DLD1 (cell line): ENCODE measurements around the gene OTOF.

Source experiments
- in situ Hi-C: cut with HindIII; loops from 2 replicates; pipeline ENCODE4 v1.10.0; 2017; ENCODE audit warnings: low sequenced_read_pairs

The OTOF gene

DNA sequence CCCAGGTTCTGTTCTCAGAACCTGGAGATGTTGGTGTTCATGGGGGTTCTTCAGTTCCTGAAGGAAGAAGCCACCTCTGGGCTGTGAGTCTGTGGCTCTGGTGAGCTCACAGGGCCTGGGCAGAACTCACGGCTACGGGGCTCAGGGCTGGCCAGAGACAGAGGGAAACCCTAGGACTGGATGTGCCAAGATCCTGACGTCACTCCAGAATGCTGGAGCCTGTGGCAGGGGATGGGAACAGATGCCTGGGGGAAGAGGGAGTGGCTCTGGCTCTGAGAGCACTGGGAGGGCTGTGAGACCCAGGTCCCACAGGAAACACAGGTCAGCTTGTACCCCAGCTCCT is at the start of gene OTOF:
Gene OTOF, minus strand, starts transcription at position 214 of the 343 bp plus-strand sequence.
- in situ Hi-C loops, result no loop called here

DNA sequence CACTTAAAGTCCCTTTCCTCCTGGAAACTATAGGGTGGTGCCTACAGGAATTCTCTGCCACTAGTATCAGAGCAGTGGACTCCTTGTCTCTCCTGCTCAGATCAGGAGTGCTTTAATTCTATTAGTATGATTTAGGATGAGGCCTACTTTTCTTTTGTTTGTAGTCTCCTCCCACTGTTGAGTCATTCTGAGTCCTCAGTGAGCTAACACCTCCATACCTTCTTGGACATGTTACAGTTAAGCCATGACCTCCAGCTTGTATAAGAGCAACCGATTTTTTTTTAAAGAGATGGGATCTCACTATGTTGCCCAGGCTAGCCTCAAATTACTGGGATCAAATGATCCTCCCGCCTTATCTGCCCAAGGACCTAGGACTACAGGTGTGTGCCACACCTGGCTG is 48.7 kb upstream of the OTOF start:
- in situ Hi-C loops, result no loop called here

DNA sequence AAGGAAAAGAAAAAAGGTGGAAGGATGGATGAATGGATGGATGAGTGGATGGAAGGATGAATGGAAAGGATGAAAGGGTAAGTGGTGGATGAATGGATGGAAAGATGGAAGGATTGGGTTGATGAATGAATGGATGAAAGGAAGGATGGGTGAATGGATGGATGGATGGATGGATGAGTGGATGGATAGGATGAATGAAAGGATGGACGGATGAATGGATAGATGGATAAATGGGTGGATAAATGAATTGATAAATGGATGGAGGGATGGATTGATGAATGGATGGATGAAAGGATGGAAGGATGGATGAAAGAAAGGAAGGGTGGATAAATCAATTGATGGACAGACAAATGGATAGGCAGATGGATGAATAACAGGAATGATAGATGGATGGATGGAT is 48.2 kb upstream of the OTOF start:
- in situ Hi-C loops, result no loop called here

DNA sequence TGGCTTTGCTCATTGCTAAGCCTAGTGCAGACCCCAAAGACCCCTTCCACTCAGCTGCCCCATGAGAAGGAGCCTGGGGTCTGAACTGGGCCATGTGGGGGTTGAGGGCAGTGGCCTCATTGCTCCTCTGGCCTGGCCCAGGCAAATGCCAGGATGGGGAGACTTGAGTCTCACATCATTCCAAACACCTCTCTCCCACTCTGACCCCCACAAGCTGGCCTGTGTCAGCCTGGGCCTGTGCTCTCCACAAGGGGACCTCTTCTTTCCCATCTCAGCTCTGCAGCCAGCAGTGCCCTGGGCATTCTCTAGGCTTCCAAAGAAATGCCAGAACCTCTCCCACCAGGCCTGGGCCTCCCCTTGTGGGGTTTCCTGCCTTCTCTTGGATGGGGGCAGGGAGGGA is 45.8 kb upstream of the OTOF start:
- in situ Hi-C loops, result no loop called here

DNA sequence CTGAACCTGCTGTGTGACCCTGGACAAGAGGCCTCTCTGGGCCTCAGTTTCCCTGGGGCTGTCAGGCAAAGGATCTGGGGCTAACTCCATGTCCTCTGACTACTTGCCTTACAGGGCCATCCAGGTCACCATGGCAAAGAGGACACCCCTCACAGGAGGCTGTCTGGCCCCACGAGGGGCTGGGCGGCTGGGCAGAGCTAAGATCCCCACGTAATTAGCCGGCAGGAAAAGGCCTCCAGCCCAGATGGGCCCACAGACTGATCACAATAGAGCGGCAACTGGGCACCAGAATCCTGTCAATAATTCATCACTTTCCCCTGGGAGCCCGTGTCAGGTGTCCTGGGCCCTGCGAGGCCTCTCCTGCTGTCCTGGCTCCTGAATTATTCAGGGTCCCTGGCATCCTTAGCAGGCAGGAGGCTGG is 44.8 kb upstream of the OTOF start:
- in situ Hi-C loops, result no loop called here

DNA sequence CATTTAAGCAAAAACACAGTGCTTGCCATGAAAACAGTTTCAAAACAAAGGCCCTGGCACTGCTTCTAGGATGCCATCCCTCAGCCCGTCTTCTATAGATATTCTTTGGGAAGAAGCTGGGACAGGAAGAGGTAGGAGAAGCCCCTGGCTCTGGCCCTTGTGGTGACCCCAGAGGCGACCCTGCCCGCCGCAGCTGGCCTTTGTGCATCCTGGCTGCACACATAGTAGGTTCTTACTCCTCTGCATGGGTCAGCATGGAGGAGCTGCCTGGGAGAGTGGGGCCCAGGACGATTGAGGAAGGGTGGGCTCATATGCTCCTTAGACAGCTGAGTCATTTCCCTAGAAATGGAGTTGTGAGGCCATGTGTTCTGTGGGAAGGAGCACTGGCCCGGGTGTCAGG is 44.4 kb upstream of the OTOF start:
- in situ Hi-C loops, result no loop called here

DNA sequence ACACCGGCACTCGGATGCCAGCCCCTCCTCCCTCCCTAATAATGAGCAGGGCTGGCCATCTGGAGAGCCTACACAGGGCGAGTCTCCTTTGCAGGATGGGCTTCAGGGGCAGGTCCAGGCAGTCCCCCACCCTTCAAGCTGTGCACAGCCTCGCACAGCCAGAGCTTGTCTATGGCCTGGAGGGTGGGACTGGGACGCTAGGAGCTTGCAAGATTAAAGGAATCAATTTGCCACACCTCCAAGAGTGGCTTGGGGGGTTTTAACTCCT is 43.9 kb upstream of the OTOF start:
- in situ Hi-C loops, result no loop called here

DNA sequence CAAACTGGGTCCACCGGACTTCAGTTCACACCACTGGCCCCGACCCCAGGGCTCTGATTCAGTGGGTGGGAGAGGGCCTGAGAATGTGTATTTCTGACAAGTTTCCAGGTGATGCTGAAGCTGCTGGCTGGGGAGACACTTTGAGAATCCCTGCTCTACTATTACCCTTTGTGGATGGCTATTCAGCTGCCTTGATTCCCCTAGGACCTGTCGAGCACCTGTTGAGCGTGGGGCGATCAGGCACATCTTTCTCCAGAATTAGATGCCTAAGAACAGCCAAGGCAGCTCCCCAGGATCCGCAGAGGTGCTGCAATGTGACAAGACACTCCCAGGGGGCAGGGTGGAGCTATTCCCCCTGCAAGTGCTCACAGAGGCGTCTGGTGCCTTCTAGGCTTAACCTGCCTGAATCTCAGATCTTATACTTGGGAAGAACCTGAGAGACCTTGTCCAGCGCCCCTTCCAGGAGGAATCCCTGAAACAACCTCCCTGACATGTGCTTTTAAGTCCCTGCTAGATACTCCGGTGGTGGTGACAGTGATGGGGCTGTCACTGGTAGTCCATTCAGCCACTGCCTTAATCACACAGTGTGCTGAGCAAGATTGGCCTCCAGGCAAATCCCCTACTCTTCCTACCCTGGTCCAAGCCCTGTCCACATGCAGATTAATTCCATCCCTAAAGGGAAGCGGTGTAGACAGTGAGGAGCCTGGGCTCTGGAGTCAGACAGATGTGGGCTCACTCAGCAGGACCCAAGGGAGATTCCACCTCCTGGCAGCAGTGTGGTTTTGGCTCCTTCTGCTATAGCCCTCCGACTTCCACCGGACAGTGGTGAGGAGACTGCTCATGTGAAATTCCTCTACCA is 43.4 kb upstream of the OTOF start:
- in situ Hi-C loops, result no loop called here

DNA sequence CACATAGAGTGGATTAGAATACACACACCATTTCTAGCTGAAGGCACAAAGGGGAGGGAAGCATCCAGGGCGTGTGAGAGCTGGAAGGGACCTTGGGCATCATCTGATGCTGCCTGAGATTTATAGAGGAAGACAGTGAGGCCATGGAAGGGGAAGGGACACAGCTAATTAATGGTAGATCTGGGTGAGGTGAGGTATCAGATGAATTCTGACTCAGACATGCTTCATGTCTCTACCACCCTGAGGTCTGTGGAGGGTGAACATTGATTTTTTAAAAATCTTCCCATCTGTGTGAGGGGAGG is 42.2 kb upstream of the OTOF start:
- in situ Hi-C loops, result no loop called here

DNA sequence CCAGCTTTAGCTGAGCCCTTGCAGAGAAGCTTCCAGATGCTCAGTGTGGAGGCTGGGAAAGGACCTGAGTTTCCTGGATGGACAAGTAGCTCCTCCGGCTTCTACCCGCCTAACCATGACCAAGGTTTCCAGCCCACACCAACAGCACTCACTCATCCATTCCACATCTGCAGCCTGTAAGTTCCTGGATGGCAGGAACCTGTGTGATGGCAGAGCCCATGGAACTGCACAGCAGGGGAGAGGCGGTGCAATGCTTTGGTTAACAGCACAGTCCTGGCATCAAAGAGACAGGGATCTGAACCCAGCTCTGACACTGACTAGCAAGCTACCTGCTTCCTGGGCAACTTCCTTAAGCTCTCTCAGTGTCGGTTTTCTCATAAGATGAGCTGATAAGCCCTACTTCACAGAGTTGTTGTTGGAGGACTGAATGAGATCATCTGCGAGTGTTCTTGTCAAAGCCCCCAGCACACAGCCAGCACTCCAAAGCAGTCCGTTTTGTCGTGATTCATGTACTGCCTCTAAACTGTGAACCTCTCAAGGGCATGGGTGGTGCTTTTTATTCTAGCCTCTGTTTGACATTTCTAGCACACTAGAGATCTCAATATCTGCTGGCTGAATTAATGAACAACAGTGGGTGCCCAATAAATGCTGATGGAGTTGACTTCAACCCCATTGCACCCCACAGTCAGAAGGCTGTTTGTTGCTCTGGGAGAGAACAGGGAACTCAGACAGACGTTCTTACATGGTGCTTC is 41.6 kb upstream of the OTOF start:
- in situ Hi-C loops, result no loop called here

DNA sequence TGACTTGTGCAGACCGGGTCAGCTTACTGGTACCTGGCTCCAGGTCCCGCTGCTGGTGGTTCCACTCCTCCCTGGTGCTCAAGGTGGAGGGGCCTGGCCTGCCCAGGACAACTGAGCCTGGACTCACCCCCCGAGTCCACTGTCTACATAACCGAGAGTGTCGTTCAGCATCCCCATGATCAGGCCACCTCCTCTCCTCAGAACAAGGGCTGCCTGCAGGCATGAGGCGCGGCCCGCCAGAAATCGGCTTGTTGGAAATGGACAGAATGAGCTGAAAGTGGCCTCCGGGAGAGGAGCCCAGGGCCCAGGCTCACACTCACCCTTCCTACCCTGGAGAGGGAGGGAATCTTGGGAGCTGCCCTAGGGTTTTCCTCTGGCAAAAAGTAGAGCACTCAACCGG is 38.9 kb upstream of the OTOF start:
- in situ Hi-C loops, result no loop called here

DNA sequence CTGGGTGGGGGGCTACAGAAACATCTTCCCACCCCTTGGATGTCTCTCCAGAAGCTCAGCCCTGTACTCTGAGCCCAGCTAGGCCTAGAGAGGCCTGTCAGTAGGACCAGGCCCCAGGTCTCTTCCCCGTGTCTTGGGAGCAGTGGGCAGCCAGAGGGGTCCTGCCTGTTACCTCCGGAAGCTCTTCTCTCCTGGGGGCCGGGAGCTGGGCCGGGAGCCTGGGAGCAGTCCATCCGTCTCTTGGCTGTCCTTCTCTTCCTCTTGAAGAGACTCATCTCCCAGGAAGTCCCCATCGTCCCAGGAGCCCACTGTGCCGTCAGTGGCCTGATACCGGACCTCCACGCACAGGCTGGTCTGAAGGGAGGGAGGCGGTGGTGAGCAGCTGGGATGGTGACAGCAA is 38.3 kb upstream of the OTOF start:
- in situ Hi-C loops, result no loop called here

DNA sequence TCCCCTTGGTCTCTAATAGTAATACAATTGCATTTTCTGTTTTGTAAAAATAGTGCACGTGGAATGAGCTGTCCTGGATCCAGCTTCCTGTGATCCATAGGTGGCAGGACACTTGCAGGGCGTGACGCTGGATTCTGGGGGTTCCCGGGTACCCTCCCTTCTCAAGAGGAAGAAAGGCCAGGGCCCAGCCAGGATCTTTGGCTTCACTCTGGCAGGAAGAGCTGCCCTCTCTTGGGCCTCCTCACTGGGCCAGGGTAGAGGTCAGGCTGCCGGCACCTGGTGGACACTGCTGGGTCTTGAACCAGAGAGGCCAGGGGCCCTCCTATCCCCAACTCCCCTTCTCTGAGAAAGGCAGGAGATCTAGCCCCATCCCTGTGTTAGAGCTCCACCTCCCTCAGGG is 37.8 kb upstream of the OTOF start:
- in situ Hi-C loops, result no loop called here

DNA sequence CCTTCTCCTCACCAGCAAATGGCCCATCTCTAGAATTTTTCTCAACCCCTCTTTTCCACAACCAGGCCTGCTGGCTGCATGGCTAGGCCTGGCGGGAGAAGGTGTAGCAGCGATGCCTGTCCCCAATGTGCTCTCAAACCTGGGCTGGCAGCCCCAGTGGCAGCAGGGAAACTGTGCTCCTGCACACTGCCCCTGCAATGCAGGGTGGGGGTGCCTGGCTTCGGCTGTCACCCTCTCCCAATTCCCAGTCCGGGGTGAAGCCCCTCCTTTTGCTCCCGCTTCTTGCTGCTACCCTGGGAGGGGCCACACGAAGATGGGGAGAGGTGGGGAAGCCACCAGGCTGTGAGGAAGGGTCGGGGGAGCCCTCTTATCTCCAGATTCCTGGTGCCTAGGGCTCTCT is 36.1 kb upstream of the OTOF start:
- in situ Hi-C loops, result no loop called here

DNA sequence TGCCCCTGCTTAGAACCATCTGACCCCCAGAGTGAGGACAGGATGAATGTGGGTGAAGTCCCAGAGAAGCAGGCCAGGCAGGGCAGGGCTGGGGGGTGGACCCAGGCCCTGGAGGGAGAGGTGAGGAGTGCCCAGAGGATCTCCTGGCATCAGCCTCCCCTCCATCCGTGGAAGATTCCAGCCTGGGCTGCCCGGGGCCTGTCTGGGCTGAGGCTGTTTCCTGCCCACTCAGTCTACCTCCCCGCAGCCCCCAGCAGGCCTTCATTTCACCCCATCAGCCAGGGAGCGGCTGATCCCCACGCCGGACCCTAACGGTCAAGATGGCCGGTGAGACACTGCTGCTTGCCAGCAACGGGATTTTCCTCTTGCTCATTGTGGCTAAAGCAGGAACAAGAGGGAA is 35.3 kb upstream of the OTOF start:
- in situ Hi-C loops, result no loop called here

DNA sequence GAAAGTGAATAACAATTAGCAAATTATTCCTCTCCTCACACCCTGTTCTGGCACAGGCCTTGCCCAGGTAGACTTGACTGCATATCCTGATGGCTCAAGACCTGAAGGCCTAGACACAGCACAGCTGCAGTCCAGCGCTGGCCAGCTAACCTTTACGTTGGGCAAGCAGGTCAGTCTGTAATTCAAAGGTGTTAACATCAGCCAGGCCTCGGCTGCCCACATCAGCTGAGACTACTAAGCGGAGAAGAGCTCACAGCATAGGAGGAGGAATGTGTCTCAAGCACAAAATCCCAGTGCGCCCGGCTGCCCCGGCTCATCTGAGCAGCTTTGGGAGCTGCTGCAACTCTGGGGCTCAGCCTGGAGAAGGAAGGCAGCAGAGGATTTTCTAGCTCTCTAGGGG is 33.5 kb upstream of the OTOF start:
- in situ Hi-C loops, result no loop called here

DNA sequence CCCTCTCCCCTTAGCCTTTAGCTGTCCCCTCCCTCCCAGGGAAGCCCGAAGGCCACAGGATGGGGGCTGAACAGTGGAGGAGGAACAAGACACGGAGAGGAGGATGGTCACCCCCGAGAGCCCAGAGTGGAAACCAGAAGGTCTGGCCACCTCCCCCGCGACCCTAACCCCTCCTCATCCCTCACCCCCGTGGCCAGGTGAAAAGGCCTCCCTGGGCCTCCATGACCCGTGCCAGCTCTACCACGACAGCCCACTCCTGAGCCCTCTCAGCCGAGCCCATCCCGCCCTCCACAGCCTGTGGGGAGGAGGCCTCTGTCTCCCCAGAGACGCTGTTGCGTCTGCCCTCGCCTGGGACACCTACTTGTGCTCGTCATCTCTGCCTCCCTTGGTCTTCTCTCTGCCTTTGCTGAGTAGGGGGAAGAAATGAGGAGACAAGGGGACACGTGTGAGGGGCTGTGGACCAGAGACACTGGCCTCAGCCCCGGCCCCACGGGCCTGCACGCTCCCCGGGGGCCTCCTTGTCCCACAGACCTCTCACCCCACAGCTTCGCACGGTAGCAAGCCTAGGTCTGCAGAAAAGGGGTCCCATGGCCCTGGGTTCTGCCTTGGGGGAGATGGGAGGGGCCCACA is 32.5 kb upstream of the OTOF start:
- in situ Hi-C loops, result no loop called here

DNA sequence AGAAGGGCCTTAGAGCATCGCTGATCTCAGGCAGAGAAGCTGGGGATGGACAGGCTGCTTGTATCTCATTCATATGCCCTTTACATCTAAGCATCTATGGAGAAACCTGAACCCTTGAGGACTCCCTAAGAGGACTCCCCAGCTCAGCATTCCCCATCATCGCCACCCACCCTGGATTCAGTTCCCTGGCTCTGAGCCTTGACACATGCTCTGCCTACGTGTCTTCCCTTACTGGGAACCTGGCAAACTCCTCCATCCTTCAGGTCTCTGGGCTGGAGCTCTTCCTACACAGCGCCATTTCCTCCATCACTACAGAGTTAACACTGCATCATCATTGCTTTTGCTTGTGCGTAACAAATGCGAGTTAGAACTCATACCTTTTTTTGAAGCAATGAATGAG is 31.2 kb upstream of the OTOF start:
- in situ Hi-C loops, result no loop called here

DNA sequence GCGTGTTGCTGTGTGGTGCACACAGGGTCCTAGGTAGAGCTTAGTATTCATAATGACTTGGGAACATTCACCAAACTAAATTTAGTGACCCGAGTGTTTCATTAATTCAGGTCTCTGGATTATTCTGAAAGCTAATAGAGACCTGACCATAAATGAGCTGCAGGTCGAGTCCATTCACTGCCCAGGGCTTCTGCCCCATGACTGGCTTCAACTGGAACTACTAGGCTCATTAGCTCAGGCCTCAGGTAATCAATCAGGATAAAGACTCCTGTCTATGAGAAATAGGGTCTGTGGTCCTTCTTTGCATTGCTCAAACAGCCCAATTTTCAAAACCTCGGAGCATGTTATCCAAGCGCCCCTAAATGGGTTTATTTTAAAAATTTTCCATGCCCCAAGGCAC is 30.0 kb upstream of the OTOF start:
- in situ Hi-C loops, result no loop called here

DNA sequence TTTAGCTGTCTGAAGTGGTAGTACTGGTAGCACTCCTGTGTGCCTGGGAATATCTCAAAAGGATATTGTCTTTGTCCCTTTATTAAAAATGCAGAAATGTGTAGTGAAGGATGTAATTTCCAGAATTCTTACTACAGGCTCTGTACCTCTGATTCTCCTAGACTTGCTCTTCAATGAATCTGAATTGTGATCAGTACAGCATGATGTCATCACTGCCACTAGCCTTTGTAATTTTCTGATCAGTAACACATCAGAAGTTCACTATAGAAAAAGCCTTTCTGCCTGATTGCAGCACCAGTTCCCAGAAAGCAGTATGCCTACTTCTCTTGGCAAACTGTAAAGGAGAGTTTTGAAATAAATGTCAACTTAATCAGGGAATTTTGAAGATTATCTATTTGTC is 29.2 kb upstream of the OTOF start:
- in situ Hi-C loops, result no loop called here

DNA sequence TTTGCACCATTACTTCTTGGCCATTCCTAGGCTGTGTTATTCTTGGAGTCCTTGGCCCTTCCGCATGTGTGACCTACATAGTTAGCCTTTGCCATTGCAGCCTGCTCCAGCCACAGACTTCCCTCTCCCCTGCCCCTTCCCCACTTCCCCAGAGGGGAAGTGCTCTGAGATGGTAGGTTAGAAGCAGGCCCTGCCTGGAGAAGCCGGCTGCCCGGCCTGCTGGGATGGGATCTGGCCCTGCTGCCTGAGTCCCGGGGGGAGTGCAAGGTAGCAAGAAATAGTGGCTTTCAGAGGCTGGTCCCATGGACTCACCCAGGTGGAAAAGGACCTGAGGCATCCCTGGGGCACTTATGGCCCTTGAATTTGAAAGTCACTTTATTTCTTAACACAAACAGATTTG is 28.4 kb upstream of the OTOF start:
- in situ Hi-C loops, result no loop called here

DNA sequence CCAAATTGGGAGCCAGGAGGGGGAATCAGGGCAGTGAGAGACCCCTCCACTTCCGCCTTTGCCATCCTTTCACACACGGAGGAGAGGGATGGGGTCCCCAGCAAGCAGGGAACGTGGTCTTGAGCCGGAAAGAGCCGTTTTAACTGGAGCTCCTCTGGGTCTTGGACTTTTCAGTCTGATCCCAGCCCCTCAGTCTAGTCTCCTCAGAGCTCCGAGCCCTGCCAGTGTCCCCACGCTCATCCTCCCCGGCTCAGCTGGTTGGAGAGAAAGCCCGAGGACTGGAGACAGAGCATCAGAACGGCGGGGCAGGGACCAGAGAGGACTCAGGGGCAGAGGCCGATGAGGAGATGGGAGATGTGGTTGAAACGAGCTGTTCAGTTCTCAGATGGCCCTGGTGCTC is 26.1 kb upstream of the OTOF start:
- in situ Hi-C loops, result no loop called here
